ENCODE results near the gene RPS16. TPM values are rescaled to one million over a fixed set of nuclear protein-coding genes. Genes with fewer than 3 reads are reported as not detected.

The RPS16 gene
- total RNA-seq, 1 donor from 2014 or later: 1,860 TPM

DNA sequence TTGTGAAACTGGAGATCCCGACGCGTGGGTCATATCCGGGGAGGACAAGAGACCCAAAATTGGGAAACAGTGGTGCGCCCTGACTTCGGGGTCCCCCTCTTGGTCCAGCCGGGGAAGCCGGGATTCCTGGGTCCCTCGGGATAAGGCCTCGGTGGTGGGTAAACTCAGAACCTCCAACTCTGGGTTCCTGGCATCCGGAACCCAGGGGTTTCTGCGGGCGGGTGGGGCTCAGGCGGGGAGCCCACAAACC lies 28.4 kb downstream of the RPS16 start:
- no peaks in the 10 kb centered on the region for H3K9me3 Mint-ChIP-seq (ENCODE audit: unreplicated experiment)
- H3K4me1 Mint-ChIP-seq (ENCODE audit: unreplicated experiment): peaks cover 61% of the 10 kb centered on the region
- TF ChIP-seq, protein P1, sequence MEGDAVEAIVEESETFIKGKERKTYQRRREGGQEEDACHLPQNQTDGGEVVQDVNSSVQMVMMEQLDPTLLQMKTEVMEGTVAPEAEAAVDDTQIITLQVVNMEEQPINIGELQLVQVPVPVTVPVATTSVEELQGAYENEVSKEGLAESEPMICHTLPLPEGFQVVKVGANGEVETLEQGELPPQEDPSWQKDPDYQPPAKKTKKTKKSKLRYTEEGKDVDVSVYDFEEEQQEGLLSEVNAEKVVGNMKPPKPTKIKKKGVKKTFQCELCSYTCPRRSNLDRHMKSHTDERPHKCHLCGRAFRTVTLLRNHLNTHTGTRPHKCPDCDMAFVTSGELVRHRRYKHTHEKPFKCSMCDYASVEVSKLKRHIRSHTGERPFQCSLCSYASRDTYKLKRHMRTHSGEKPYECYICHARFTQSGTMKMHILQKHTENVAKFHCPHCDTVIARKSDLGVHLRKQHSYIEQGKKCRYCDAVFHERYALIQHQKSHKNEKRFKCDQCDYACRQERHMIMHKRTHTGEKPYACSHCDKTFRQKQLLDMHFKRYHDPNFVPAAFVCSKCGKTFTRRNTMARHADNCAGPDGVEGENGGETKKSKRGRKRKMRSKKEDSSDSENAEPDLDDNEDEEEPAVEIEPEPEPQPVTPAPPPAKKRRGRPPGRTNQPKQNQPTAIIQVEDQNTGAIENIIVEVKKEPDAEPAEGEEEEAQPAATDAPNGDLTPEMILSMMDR (IDR thresholded peaks at IDR 0.05): no peak
- H3K27ac Mint-ChIP-seq (ENCODE audit: unreplicated experiment): peak overlapping the region; percentile 95
- H3K36me3 Mint-ChIP-seq (ENCODE audit: unreplicated experiment): peaks cover 13% of the 10 kb centered on the region
- peak overlapping the region; percentile 92 for H3K4me3 Mint-ChIP-seq (ENCODE audit: unreplicated experiment)
- DNase-seq (ENCODE audit: extremely low spot score, unreplicated experiment): no peak
- no peaks in the 10 kb centered on the region for H3K27me3 Mint-ChIP-seq (ENCODE audit: unreplicated experiment)

DNA sequence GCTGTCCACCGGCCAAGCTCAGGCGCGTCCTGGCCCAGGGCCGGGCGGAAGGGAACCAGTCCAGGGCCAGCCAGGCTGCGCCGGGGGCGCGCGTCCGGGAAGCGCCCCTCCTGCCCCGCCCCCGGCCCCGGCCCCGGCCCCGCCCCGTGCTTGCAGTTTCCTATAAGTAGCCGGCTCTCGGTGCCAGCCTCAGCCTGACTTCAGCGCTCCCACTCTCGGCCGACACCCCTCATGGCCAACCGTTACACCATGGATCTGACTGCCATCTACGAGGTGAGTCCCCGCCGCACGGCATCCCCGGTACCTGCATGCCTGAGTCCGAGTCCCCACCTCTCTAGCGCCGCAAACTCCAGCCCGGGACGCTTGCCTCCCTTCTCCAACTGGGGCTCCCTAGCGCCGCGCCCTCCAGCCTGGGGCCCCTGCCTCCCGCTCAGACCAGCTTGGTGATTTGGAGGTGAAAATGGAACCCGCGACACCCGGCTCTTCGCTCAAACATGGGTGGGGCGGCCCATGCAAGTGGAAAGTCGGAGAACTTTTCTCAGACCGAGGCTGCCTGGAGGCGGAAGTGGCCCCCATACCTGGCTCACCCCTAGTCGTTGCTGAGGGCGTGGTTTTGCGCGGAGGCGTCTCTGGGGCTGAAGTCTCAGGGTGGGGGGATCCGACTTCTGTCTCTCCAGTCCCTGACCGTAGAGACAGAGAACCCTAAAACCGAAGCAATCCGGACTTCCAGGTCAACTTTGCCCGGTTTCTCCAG lies 28.9 kb downstream of the RPS16 start, which contains the start of gene ZFP36:
ZFP36 (plus strand) TSS at position 192 of the 754 bp plus-strand sequence; CDS start at position 250, 58 bp downstream.
- Mint-ChIP-seq H3K27ac (ENCODE audit: unreplicated experiment) (peak within 1 kb of the TSS; percentile 100), H3K4me1 (ENCODE audit: unreplicated experiment) (peaks cover 66% of the 10 kb centered on the region), H3K27me3 (ENCODE audit: unreplicated experiment) (no peaks in the 10 kb centered on the region), H3K4me3 (ENCODE audit: unreplicated experiment) (peak within 1 kb of the TSS; percentile 92), H3K9me3 (ENCODE audit: unreplicated experiment) (no peaks in the 10 kb centered on the region), H3K36me3 (ENCODE audit: unreplicated experiment) (peaks cover 13% of the 10 kb centered on the region)
- TF ChIP-seq, protein P1 (IDR thresholded peaks at IDR 0.05): no peak
- DNase-seq (ENCODE audit: extremely low spot score, unreplicated experiment): peak; percentile 96

DNA sequence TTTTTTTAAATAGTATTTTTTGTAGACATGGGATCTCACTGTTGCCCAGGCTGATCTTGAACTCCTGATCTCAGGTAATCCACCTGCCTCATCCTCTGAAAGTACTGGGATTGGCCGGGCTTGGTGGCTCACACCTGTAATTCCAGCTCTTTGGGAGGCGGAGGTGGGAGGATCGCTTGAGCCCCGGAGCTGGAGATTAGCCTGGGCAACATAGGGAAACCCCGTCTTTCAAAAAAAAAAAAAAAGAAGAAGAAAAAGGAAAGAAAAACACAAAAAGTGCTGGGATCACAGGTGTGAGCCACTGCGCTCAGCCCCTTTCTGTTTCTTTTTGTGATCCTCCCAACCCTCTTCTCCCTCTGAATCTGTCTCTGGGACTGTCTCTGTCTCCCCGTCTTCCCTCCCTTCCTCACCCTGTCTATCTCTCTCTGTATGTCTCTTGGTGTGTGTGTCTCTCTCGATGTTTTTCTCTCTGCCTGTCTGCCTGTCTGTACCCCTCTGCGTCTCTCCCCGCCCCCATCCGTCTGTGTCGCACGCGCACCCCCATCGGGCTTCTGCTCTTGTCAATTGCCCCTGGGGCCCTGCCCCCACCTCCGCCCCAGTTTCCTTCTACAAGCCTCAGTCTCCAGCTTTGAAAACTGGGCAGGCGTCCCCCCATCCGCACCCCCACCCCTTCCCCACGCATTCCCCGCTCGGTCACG lies 29.6 kb downstream of the RPS16 start:
- H3K4me1 Mint-ChIP-seq (ENCODE audit: unreplicated experiment): peaks cover 65% of the 10 kb centered on the region
- no peak for DNase-seq (ENCODE audit: extremely low spot score, unreplicated experiment)
- no peaks in the 10 kb centered on the region for H3K9me3 Mint-ChIP-seq (ENCODE audit: unreplicated experiment)
- H3K27me3 Mint-ChIP-seq (ENCODE audit: unreplicated experiment): no peaks in the 10 kb centered on the region
- TF ChIP-seq, protein P1 (IDR thresholded peaks at IDR 0.05): no peak
- peak overlapping the region; percentile 100 for H3K27ac Mint-ChIP-seq (ENCODE audit: unreplicated experiment)
- H3K4me3 Mint-ChIP-seq (ENCODE audit: unreplicated experiment): peak overlapping the region; percentile 83
- H3K36me3 Mint-ChIP-seq (ENCODE audit: unreplicated experiment): peaks cover 13% of the 10 kb centered on the region

DNA sequence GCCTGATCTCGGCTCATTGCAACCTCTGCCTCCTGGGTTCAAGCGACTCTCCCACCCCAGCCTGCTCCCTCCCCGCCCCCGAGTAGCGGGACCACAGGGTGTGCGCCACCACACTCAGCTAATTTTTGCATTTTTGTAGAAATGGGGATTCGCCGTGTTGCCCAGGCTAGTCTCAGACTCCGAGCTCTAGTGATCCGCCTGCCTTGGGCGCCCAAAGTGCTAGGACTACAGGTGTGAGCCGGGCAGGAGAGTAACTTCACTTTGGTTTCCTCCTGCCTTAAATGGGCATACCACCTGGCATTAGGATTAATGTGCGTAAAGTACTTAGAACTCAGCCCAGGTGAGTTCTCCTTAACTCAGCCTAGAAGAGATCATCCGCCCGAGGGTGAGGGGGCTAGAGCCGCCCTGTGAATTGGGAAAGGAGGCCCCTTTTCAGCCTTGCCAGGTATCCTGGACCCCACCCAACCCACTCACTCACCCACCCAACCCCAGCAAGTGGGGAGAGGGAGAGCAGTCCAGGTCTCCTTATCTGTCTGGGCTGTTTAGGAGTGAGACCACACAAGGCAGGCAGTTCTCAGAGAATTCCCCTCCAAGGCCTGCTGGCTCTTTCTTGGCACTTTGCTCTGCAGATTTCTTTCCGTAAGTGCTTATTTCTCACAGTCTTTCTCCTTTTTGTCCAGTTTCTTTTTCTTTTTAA lies 30.3 kb downstream of the RPS16 start:
- Mint-ChIP-seq H3K27ac (ENCODE audit: unreplicated experiment) (peak overlapping the region; percentile 100), H3K4me1 (ENCODE audit: unreplicated experiment) (peaks cover 58% of the 10 kb centered on the region), H3K36me3 (ENCODE audit: unreplicated experiment) (peaks cover 13% of the 10 kb centered on the region), H3K27me3 (ENCODE audit: unreplicated experiment) (no peaks in the 10 kb centered on the region), H3K9me3 (ENCODE audit: unreplicated experiment) (no peaks in the 10 kb centered on the region), H3K4me3 (ENCODE audit: unreplicated experiment) (peak overlapping the region; percentile 14)
- no peak for DNase-seq (ENCODE audit: extremely low spot score, unreplicated experiment)
- TF ChIP-seq, protein P1 (IDR thresholded peaks at IDR 0.05): no peak
